Measurements from ENCODE around the gene SSTR1.

The SSTR1 gene

GRCh38 chr14:38243696-38244240, 36.1 kb downstream of the SSTR1 start:
- no peak for DNase-seq (ENCODE audit: low read depth)

- DNase-seq (ENCODE audit: low read depth) = no peak
These were observed 40.8 kb downstream of the SSTR1 start for GRCh38 chr14:38248321-38249028.

- no peak for DNase-seq (ENCODE audit: low read depth)
These were observed 42.6 kb downstream of the SSTR1 start for GRCh38 chr14:38250331-38250730.

GRCh38 chr14:38252066-38252710, 44.5 kb downstream of the SSTR1 start:
- no peak for DNase-seq (ENCODE audit: low read depth)

- DNase-seq (ENCODE audit: low read depth) = no peak
These were observed 46.0 kb downstream of the SSTR1 start for GRCh38 chr14:38253676-38254075.

- DNase-seq (ENCODE audit: low read depth) = no peak
These were observed 47.1 kb downstream of the SSTR1 start for GRCh38 chr14:38254571-38255407.

- no peak for DNase-seq (ENCODE audit: low read depth)
These were observed 47.6 kb downstream of the SSTR1 start for GRCh38 chr14:38255408-38255672.

- DNase-seq (ENCODE audit: low read depth) = no peak
These were observed 48.2 kb downstream of the SSTR1 start, which contains the start of gene CLEC14A for GRCh38 chr14:38255673-38256532. Gene CLEC14A, minus strand, starts transcription at chr14:38256093. Its CDS starts 71 bp downstream, at chr14:38256022.

- DNase-seq (ENCODE audit: low read depth) = no peak
These were observed 48.8 kb downstream of the SSTR1 start for GRCh38 chr14:38256533-38256840.

GRCh38 chr14:38257507-38257906, 49.8 kb downstream of the SSTR1 start:
- no peak for DNase-seq (ENCODE audit: low read depth)

- no peak for DNase-seq (ENCODE audit: low read depth)
These were observed 53.9 kb downstream of the SSTR1 start for GRCh38 chr14:38261620-38262019.

Data from stimulated activated CD8-positive, alpha-beta memory T cell treated with anti-CD3 and anti-CD28 coated beads, Interleukin-12 subunit alpha, Interleukin-12 subunit beta, amount 100 ng/mL, for 4 hours (primary cell).